ACC112 (cell line): Measurements from ENCODE around the gene CHMP4A.
"Not testable (repeated sequence)": the region's sequence is repeated elsewhere in the genome, so short reads cannot be mapped to it uniquely, and the experiment has no call there.

Experiments
- H2AFZ ChIP-seq: fragments of 200-600 bp; sonication (generic); one replicate; pipeline ENCODE4 v1.6.0; 2017; ENCODE audit warnings: antibody characterized with exemption, low read length; ENCODE audit not compliant: unreplicated experiment
- H3K27ac ChIP-seq: fragments of 200-600 bp; sonication (generic); 2 replicates; pipeline ENCODE4 v1.5.1; 2014; ENCODE audit warnings: low read depth, mild to moderate bottlenecking, antibody characterized with exemption, low read length, moderate library complexity
- H3K27me3 ChIP-seq: fragments of 200-600 bp; sonication (generic); 2 replicates; pipeline ENCODE4 v1.6.1; 2014; ENCODE audit warnings: mild to moderate bottlenecking, antibody characterized with exemption, low read length, moderate library complexity, mixed read lengths; ENCODE audit not compliant: insufficient read depth
- H3K36me3 ChIP-seq: fragments of 200-600 bp; sonication (generic); 2 replicates; pipeline ENCODE4 v1.6.1; 2016; ENCODE audit warnings: mild to moderate bottlenecking, antibody characterized with exemption, low read length, moderate library complexity, mixed read lengths; ENCODE audit not compliant: insufficient read depth
- H3K4me1 ChIP-seq: fragments of 200-600 bp; sonication (generic); one replicate; pipeline ENCODE4 v1.6.1; 2016; ENCODE audit warnings: low read length, mixed read lengths; ENCODE audit not compliant: insufficient read depth, unreplicated experiment, control insufficient read depth
- H3K4me3 ChIP-seq: fragments of 200-600 bp; sonication (generic); 2 replicates; pipeline ENCODE4 v1.5.1; 2014; ENCODE audit warnings: mild to moderate bottlenecking, low read depth, low read length
- H3K79me2 ChIP-seq: fragments of 200-600 bp; sonication (generic); one replicate; pipeline ENCODE4 v1.6.0; 2016; ENCODE audit warnings: low read length; ENCODE audit not compliant: control insufficient read depth, unreplicated experiment, insufficient read depth

CHMP4A gene

GRCh38 chr14:24245350-24245749 lies 32.1 kb upstream of the CHMP4A start:
- H2AFZ ChIP-seq, H3K27ac ChIP-seq, H3K36me3 ChIP-seq, H3K27me3 ChIP-seq, H3K4me3 ChIP-seq: not testable (repeated sequence)
- Histone ChIP-seq H3K79me2 (peaks cover 16% of the 10 kb centered on the region), H3K4me1 (peaks cover 25% of the 10 kb centered on the region)

DNA sequence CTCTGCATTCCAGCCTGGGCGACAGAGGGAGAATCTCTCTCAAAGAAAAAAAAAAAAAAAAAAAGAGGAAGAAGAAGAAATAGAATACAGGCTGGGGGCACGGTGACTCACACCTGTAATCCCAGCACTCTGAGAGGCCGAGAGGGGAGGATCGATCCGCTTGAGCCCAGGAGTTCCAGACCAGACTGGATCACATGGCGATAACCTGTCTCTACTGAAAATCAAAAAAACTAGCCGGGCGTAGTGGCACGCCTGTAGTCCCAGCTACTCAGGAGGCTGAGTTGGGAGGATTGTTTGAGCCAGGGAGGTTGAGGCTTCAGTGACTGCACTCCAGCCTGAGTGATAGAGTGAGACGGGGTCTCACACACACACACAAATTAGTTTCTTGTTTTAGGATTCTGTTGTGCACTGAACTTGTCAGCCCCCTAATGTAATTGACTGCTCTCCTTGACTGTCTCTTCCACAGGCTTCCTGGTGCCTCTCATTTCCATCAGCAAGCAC lies 30.1 kb upstream of the CHMP4A start:
- peaks cover 32% of the 10 kb centered on the region for H3K79me2 ChIP-seq
- peak overlapping the region; percentile 91 for H3K27ac ChIP-seq
- peak overlapping the region; percentile 89 for H3K4me3 ChIP-seq
- peaks cover 20% of the 10 kb centered on the region for H3K36me3 ChIP-seq
- H3K4me1 ChIP-seq: peaks cover 44% of the 10 kb centered on the region
- no peak overlapping the region for H2AFZ ChIP-seq
- no peaks in the 10 kb centered on the region for H3K27me3 ChIP-seq

GRCh38 chr14:24241829-24242443 lies 28.6 kb upstream of the CHMP4A start:
- Histone ChIP-seq H3K27me3 (no peaks in the 10 kb centered on the region), H3K79me2 (peaks cover 32% of the 10 kb centered on the region), H3K36me3 (peaks cover 29% of the 10 kb centered on the region), H3K27ac (peak overlapping the region; percentile 91), H3K4me3 (peak overlapping the region; percentile 89), H3K4me1 (peaks cover 49% of the 10 kb centered on the region), H2AFZ (peak overlapping the region; percentile 62)

DNA sequence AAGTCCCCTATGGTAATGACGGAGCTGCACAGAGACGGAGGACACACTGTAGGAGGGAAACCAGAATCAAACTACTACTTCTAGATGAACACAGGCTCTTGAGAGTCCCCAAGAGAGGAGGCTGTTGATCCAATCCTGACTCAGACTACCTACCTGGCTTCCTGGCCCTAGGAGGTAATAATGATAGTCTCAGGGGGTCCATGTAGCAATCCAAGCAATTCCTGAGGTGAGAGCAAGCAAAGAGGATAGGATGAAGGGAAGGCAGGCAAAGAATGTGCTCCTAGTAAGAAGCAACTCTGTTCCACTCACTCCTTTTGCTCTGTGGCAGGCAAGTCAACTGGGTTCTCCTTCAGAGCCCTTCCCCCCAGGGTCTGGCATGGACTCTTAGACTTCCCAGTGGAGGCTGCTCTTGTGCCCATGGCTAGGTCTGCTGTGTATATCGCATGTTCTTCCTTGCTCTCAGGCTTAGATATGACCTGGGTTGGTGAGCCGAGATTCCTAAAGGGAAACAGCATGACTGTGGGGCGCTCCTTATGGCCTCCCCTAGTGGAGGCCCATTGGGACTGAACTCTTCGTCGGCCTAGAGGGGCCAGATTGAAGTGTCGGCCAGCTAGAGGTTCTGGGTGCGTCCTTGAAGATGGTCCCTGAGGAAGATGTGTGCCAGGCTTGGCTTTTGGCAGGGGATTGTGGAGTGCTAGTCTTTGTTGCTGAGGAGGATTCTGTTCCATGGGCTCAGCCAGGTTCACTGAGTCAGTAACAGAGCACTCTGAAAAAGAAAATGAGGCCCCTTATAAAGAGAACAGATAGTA lies 27.0 kb upstream of the CHMP4A start:
- peak overlapping the region; percentile 89; the same call in 1 of the 2 replicates for H3K4me3 ChIP-seq

DNA sequence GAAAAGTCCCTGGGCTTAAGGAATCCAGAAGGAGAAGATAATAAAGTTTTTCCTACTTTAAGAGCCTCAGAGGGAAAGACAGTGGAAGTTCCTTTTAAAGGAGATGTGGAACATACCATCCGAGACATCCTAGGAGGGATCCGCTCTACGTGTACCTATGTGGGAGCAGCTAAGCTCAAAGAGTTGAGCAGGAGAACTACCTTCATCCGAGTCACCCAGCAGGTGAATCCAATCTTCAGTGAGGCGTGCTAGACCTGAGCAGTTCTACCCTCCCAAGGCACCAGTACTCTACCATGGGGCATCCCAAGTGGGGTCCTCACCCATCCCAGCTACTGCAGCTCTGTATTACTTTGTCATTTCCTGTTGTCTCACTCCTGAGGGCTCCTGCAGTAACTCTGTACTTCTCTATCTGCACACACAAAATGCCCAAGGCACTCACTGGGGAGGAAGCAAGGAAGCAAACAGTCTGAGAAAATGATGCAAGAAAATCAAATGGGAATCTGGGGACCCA lies 25.3 kb upstream of the CHMP4A start:
- Histone ChIP-seq H3K4me1 (peaks cover 58% of the 10 kb centered on the region), H2AFZ (no peak overlapping the region), H3K4me3 (0 out of 2 replicates have a peak overlapping the region, but pooled peaks have one; percentile 5), H3K36me3 (peaks cover 44% of the 10 kb centered on the region), H3K79me2 (peaks cover 53% of the 10 kb centered on the region), H3K27ac (peak overlapping the region; percentile 1; the same call in 1 of the 2 replicates), H3K27me3 (no peaks in the 10 kb centered on the region)

More for the DNA sequence above, 27.0 kb upstream of the CHMP4A start:
- H3K36me3 ChIP-seq: peaks cover 38% of the 10 kb centered on the region
- peaks cover 36% of the 10 kb centered on the region for H3K79me2 ChIP-seq
- H3K4me1 ChIP-seq: peaks cover 45% of the 10 kb centered on the region
- no peak overlapping the region for H2AFZ ChIP-seq
- no peak overlapping the region for H3K27ac ChIP-seq
- no peaks in the 10 kb centered on the region for H3K27me3 ChIP-seq

DNA sequence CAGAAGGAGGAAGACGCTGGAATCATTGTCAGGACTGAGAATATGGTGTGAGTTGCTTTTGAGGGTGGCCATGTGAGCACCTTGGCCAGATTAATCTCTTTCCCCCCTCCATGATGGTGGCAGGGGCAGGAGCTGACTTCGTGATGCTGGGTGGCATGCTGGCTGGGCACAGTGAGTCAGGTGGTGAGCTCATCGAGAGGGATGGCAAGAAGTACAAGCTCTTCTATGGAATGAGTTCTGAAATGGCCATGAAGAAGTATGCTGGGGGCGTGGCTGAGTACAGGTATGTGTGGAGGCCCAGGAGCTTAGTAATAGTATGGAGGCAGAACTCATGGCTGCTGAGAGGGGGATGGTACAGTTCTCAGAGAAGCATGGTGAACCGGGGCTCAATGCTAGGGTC lies 24.8 kb upstream of the CHMP4A start:
- H3K4me1 ChIP-seq: peaks cover 59% of the 10 kb centered on the region
- no peak overlapping the region for H2AFZ ChIP-seq
- H3K79me2 ChIP-seq: peaks cover 58% of the 10 kb centered on the region
- H3K27me3 ChIP-seq: no peaks in the 10 kb centered on the region
- H3K27ac ChIP-seq: no peak overlapping the region
- peaks cover 44% of the 10 kb centered on the region for H3K36me3 ChIP-seq
- no peak overlapping the region for H3K4me3 ChIP-seq

DNA sequence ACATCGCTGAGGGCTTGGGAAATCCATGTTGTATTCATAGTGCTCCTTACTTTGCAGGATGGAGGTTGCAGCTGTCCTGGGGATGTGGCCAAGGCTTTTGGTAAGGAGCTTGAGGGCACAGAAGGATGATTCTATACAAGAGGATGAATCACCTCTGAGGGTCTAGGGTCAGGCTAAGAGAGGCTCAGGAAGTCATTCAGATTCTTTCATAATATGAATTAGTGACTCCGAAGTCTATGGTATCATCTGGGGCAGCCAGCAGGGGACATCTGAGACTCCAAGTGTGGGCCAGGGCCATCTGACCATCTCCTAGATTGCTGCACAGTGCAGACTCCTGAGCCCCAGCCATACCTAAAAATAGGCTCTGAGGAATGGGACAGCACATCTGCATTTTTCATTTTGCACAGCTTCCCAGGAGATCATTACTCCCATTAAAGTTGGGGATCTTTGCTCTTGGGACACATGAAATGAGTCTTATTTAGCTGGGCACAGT lies 24.2 kb upstream of the CHMP4A start:
- peaks cover 44% of the 10 kb centered on the region for H3K36me3 ChIP-seq
- H3K4me3 ChIP-seq: no peak overlapping the region
- H3K27me3 ChIP-seq: no peaks in the 10 kb centered on the region
- H3K27ac ChIP-seq: no peak overlapping the region
- peaks cover 61% of the 10 kb centered on the region for H3K79me2 ChIP-seq
- no peak overlapping the region for H2AFZ ChIP-seq
- H3K4me1 ChIP-seq: peaks cover 59% of the 10 kb centered on the region

- H3K27ac ChIP-seq: no peak overlapping the region
- H2AFZ ChIP-seq: no peak overlapping the region
- H3K27me3 ChIP-seq: no peaks in the 10 kb centered on the region
- peaks cover 44% of the 10 kb centered on the region for H3K36me3 ChIP-seq
- peaks cover 59% of the 10 kb centered on the region for H3K4me1 ChIP-seq
- H3K79me2 ChIP-seq: peaks cover 62% of the 10 kb centered on the region
- H3K4me3 ChIP-seq: no peak overlapping the region
These were observed 23.6 kb upstream of the CHMP4A start for GRCh38 chr14:24236689-24237462.

- Histone ChIP-seq H3K4me1 (peaks cover 54% of the 10 kb centered on the region), H3K27ac (no peak overlapping the region), H3K27me3 (no peaks in the 10 kb centered on the region), H3K4me3 (no peak overlapping the region), H3K79me2 (peaks cover 62% of the 10 kb centered on the region), H2AFZ (no peak overlapping the region), H3K36me3 (peaks cover 43% of the 10 kb centered on the region)
These were observed 22.8 kb upstream of the CHMP4A start for GRCh38 chr14:24235804-24236688.
